ENCODE results near the gene TYW5. TPM values are rescaled to one million over a fixed set of nuclear protein-coding genes. Genes with fewer than 3 reads are reported as not detected.
A peak's percentile ranks its signal among the peaks of the same experiment; 100 is the strongest.

Gene TYW5
- total and polyA plus RNA-seq, 2 of the 13 experiments (the other 11 are each of a cell fraction or from before 2014, with no cell fraction given): 8.3 to 14.6 TPM

GRCh38 chr2:199911052-199911876 is 44.0 kb downstream of the TYW5 start, which contains the start of gene C2orf69 (continued):
- peak; percentile 78; the same call in 1 of the 2 replicates for TF ChIP-seq ZNF446 (CRISPR knock-in tag; IDR thresholded peaks at IDR 0.05)
- TF ChIP-seq ATF3 (CRISPR knock-in tag; IDR thresholded peaks at IDR 0.05): peak; percentile 44; the same call in 1 of the 2 replicates
- TF ChIP-seq NCOA1 (CRISPR knock-in tag; IDR thresholded peaks at IDR 0.05): no peak
- TF ChIP-seq TRAFD1 (CRISPR knock-in tag; IDR thresholded peaks at IDR 0.05; ENCODE audit: borderline replicate concordance): no peak
- TF ChIP-seq KLF6 (CRISPR knock-in tag; IDR thresholded peaks at IDR 0.05): peak; percentile 78
- TF ChIP-seq ZNF639 (CRISPR knock-in tag; conservative IDR thresholded peaks at IDR 0.05): peak; percentile 25; the same call in 1 of the 2 replicates
- no peak for TF ChIP-seq ATRX (CRISPR knock-in tag; IDR thresholded peaks at IDR 0.05; ENCODE audit: borderline replicate concordance)
- peak; percentile 76; the same call in 1 of the 2 replicates for TF ChIP-seq ZHX1 (CRISPR knock-in tag; IDR thresholded peaks at IDR 0.05; ENCODE audit: low read depth)
- TF ChIP-seq IRX3 (CRISPR knock-in tag; IDR thresholded peaks at IDR 0.05; ENCODE audit: borderline replicate concordance, low read depth): peak; percentile 98
- peak; percentile 88 for TF ChIP-seq AGO2 (optimal IDR thresholded peaks at IDR 0.05; ENCODE audit: low read depth, low read length)
- no peak for TF ChIP-seq ZNF432 (CRISPR knock-in tag; IDR thresholded peaks at IDR 0.05; ENCODE audit: borderline replicate concordance)
